ENCODE data around the gene CAMSAP3. TPM values are rescaled to one million over a fixed set of nuclear protein-coding genes. Genes with fewer than 3 reads are reported as not detected.

Gene CAMSAP3
- total and polyA plus RNA-seq, 10 donors = 0.28 to 1.5 (median 0.79) TPM

DNA sequence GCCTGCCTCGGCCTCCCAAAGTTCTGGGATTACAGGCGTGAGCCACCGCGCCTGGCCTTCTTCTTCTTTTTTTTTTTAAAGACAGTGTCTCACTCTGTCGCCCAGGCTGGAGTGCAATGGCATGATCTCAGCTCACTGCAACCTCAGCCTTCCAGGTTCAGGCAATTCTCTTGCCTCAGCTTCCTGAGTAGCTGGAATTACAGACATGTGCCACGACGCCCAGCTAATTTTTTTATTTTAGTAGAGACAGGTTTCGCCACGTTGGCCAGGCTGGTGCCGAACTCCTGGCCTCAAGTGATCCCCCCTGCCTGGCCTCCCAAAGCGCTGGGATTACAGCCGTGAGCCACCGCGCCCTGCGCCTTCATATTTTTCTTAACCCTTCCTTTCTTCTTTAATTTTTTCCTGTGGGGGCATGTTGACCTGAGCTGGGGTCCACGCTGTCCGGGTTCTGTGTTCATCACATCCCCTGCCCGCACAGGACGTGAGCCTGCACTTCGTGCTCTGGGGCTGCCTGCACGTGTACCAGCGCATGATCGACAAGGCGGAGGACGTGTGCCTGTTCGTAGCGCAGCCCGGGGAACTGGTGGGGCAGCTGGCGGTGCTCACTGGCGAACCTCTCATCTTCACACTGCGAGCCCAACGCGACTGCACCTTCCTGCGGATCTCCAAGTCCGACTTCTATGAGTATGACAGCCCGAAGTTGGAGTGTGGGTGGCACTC is 46.1 kb upstream of the CAMSAP3 start:
- Histone ChIP-seq H3K4me3 (no peak overlapping the region), H3K4me1 (peaks cover 0 to 32% (median 11%) of the 10 kb centered on the region in 6 donors), H3K27ac (no peak overlapping the region), H3K36me3 (peaks cover 0 to 85% (median 35%) of the 10 kb centered on the region in 6 donors), H3K9me3 (no peaks in the 10 kb centered on the region), H3K27me3 (replicated peaks in 1 of 7) (no peaks in the 10 kb centered on the region)
- 83 to 96% (median 91%) methylated on average over 35 to 36 of the region's 36 CpGs for WGBS, 5 donors
- intact Hi-C loops (cut with DNase I; ENCODE audit: low total_unique reads) = no loop called here
- TF ChIP-seq POLR2AphosphoS5 (IDR thresholded peaks at IDR 0.05) = peak in 2 of 3 donors; percentile 1 to 5
- TF ChIP-seq, protein P1, sequence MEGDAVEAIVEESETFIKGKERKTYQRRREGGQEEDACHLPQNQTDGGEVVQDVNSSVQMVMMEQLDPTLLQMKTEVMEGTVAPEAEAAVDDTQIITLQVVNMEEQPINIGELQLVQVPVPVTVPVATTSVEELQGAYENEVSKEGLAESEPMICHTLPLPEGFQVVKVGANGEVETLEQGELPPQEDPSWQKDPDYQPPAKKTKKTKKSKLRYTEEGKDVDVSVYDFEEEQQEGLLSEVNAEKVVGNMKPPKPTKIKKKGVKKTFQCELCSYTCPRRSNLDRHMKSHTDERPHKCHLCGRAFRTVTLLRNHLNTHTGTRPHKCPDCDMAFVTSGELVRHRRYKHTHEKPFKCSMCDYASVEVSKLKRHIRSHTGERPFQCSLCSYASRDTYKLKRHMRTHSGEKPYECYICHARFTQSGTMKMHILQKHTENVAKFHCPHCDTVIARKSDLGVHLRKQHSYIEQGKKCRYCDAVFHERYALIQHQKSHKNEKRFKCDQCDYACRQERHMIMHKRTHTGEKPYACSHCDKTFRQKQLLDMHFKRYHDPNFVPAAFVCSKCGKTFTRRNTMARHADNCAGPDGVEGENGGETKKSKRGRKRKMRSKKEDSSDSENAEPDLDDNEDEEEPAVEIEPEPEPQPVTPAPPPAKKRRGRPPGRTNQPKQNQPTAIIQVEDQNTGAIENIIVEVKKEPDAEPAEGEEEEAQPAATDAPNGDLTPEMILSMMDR (IDR thresholded peaks at IDR 0.05 in 8 of 11, conservative IDR thresholded peaks at IDR 0.05 in 3 of 11) = no peak
- no peak for TF ChIP-seq POLR2A (IDR thresholded peaks at IDR 0.05)
- no peak for DNase-seq

DNA sequence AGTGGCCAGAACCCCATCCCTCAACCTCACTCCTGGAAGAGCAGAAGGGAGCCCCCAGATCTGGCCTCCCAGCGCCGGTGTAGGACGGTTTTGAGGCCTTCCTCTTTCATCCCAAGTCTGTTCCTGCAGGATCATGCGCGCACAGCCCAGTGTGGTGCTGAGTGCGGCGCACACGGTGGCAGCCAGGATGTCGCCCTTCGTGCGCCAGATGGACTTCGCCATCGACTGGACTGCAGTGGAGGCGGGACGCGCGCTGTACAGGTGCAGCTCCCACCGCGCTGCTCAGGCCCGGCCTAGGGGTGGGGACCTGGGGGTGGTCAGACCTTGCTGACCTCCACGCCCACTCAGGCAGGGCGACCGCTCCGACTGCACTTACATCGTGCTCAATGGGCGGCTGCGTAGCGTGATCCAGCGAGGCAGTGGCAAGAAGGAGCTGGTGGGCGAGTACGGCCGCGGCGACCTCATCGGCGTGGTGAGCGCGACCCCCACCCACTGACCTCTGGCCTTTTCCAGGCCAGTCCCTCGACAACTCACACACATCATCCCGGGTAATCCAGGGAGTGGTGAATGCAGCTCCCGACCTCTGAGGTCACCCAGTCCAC is 45.4 kb upstream of the CAMSAP3 start:
- H3K9me3 ChIP-seq = no peaks in the 10 kb centered on the region
- 94 to 98% (median 96%) methylated on average over 21 to 41 of the region's 41 CpGs for WGBS, 5 donors
- no peaks in the 10 kb centered on the region for H3K27me3 ChIP-seq (replicated peaks in 1 of 7)
- peaks cover 0 to 85% (median 39%) of the 10 kb centered on the region in 6 donors for H3K36me3 ChIP-seq
- no peak overlapping the region for H3K27ac ChIP-seq
- H3K4me3 ChIP-seq = no peak overlapping the region
- no peak for DNase-seq
- H3K4me1 ChIP-seq = peaks cover 0 to 25% (median 5%) of the 10 kb centered on the region in 6 donors
- intact Hi-C loops (cut with DNase I; ENCODE audit: low total_unique reads) = no loop called here
- TF ChIP-seq, protein P1 (IDR thresholded peaks at IDR 0.05 in 8 of 11, conservative IDR thresholded peaks at IDR 0.05 in 3 of 11) = no peak
- peak; percentile 12 to 67 (median 54) for TF ChIP-seq POLR2AphosphoS5 (IDR thresholded peaks at IDR 0.05)

DNA sequence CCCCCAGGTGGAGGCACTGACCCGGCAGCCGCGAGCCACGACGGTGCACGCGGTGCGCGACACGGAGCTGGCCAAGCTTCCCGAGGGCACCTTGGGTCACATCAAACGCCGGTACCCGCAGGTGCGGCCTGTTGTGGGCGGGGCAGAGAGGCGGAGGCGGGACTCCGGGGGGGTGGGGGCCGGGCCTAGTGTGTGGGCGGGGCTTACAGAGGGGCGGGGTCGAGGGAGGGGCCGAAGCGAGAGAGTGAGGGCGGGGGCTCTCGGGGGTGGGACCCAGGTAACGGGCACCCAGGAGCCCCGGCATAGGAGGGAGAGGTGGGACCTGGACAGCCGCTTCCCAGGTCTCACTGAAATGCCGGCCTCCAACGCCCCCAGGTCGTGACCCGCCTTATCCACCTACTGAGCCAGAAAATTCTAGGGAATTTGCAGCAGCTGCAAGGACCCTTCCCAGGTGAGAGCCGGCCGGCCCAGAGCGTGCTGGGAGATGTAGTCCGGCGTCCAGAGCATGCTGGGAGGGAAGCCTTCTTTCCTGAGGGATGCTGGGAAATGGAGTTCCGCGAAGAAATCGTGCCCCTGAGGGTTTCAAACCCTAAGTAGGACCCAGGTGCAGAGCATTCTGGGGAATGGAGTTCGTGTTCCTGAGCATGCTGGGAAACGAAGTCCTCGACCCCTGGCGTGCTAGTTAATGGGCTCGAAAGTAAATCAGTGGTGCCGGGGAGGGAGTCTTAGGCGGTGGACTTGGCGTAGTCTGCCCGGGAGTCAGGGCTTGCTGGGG is 44.5 kb upstream of the CAMSAP3 start:
- Histone ChIP-seq H3K4me1 (peaks cover 0 to 16% (median 1%) of the 10 kb centered on the region in 6 donors), H3K9me3 (no peaks in the 10 kb centered on the region), H3K27ac (peak overlapping the region in 2 of 8 donors; percentile 4 to 5), H3K4me3 (peak overlapping the region in 2 of 8 donors; percentile 27 to 41), H3K36me3 (peaks cover under 1 to 86% (median 48%) of the 10 kb centered on the region in 6 donors), H3K27me3 (replicated peaks in 1 of 7) (no peaks in the 10 kb centered on the region)
- no peak for DNase-seq
- intact Hi-C loops (cut with DNase I; ENCODE audit: low total_unique reads) = no loop called here
- TF ChIP-seq, protein P1 (IDR thresholded peaks at IDR 0.05 in 8 of 11, conservative IDR thresholded peaks at IDR 0.05 in 3 of 11) = no peak
- peak; percentile 23 to 53 (median 33) for TF ChIP-seq POLR2AphosphoS5 (IDR thresholded peaks at IDR 0.05)
- no peak for TF ChIP-seq POLR2A (IDR thresholded peaks at IDR 0.05)
- 38 to 77% (median 53%) methylated on average over 31 to 51 of the region's 51 CpGs for WGBS, 5 donors

Measured in spleen (tissue), 11 donors.